ENCODE data around the gene EIF4G3.

The EIF4G3 gene

GRCh38 chr1:21022279-21023040, 154.2 kb downstream of the EIF4G3 start:
- Histone ChIP-seq H3K9ac (ENCODE audit: insufficient read length) (peak overlapping the region; percentile 56), H3K4me3 (peak overlapping the region; percentile 32)
- DNase-seq (ENCODE audit: low read depth, low spot score): peak; percentile 75

GRCh38 chr1:21021311-21021710, 155.4 kb downstream of the EIF4G3 start:
- no peak for DNase-seq (ENCODE audit: low read depth, low spot score)

More at GRCh38 chr1:21022279-21023040, 154.2 kb downstream of the EIF4G3 start:
- TF ChIP-seq EZH2 (IDR thresholded peaks at IDR 0.05): no peak
- TF ChIP-seq FOXP2 (optimal IDR thresholded peaks at IDR 0.05; ENCODE audit: control extremely low read depth, extremely low read length, insufficient read depth): no peak
- no peak for TF ChIP-seq POLR2AphosphoS5 (IDR thresholded peaks at IDR 0.05; ENCODE audit: borderline replicate concordance, low read depth, low read length)
- H3K36me3 ChIP-seq (ENCODE audit: insufficient read depth, low read length): 0 out of 2 replicates have a peak, but pooled peaks cover 1% of the 10 kb centered on the region
- H3K27ac ChIP-seq: peak overlapping the region; percentile 94
- no peaks in the 10 kb centered on the region for H3K9me3 ChIP-seq (ENCODE audit: low read depth, low read length)

GRCh38 chr1:21020151-21020550, 156.5 kb downstream of the EIF4G3 start:
- TF ChIP-seq EZH2 (IDR thresholded peaks at IDR 0.05) (no peak), POLR2AphosphoS5 (IDR thresholded peaks at IDR 0.05; ENCODE audit: borderline replicate concordance, low read depth, low read length) (no peak), FOXP2 (optimal IDR thresholded peaks at IDR 0.05; ENCODE audit: control extremely low read depth, extremely low read length, insufficient read depth) (no peak)
- Histone ChIP-seq H3K27ac (no peak overlapping the region), H3K9me3 (ENCODE audit: low read depth, low read length) (no peaks in the 10 kb centered on the region), H3K4me3 (no peak overlapping the region), H3K36me3 (ENCODE audit: insufficient read depth, low read length) (no peaks in the 10 kb centered on the region), H3K9ac (ENCODE audit: insufficient read length) (no peak overlapping the region)
- no peak for DNase-seq (ENCODE audit: low read depth, low spot score)

More at GRCh38 chr1:21021311-21021710, 155.4 kb downstream of the EIF4G3 start:
- TF ChIP-seq EZH2 (IDR thresholded peaks at IDR 0.05) (no peak), POLR2AphosphoS5 (IDR thresholded peaks at IDR 0.05; ENCODE audit: borderline replicate concordance, low read depth, low read length) (no peak), FOXP2 (optimal IDR thresholded peaks at IDR 0.05; ENCODE audit: control extremely low read depth, extremely low read length, insufficient read depth) (no peak)
- H3K27ac ChIP-seq: peak overlapping the region; percentile 94
- no peak overlapping the region for H3K9ac ChIP-seq (ENCODE audit: insufficient read length)
- H3K9me3 ChIP-seq (ENCODE audit: low read depth, low read length): no peaks in the 10 kb centered on the region
- H3K36me3 ChIP-seq (ENCODE audit: insufficient read depth, low read length): no peaks in the 10 kb centered on the region
- no peak overlapping the region for H3K4me3 ChIP-seq

GRCh38 chr1:21018673-21019072, 158.0 kb downstream of the EIF4G3 start:
- H3K9ac ChIP-seq (ENCODE audit: insufficient read length): no peak overlapping the region
- H3K9me3 ChIP-seq (ENCODE audit: low read depth, low read length): no peaks in the 10 kb centered on the region
- no peak for TF ChIP-seq EZH2 (IDR thresholded peaks at IDR 0.05)
- no peak for TF ChIP-seq POLR2AphosphoS5 (IDR thresholded peaks at IDR 0.05; ENCODE audit: borderline replicate concordance, low read depth, low read length)
- no peak for TF ChIP-seq FOXP2 (optimal IDR thresholded peaks at IDR 0.05; ENCODE audit: control extremely low read depth, extremely low read length, insufficient read depth)
- DNase-seq (ENCODE audit: low read depth, low spot score): no peak
- H3K36me3 ChIP-seq (ENCODE audit: insufficient read depth, low read length): no peaks in the 10 kb centered on the region
- H3K4me3 ChIP-seq: no peak overlapping the region
- H3K27ac ChIP-seq: peak overlapping the region; percentile 26; the same call in 1 of the 2 replicates

GRCh38 chr1:21013510-21013909, 163.2 kb downstream of the EIF4G3 start:
- no peak for TF ChIP-seq POLR2AphosphoS5 (IDR thresholded peaks at IDR 0.05; ENCODE audit: borderline replicate concordance, low read depth, low read length)
- no peak for TF ChIP-seq FOXP2 (optimal IDR thresholded peaks at IDR 0.05; ENCODE audit: control extremely low read depth, extremely low read length, insufficient read depth)
- no peak for TF ChIP-seq EZH2 (IDR thresholded peaks at IDR 0.05)
- no peaks in the 10 kb centered on the region for H3K36me3 ChIP-seq (ENCODE audit: insufficient read depth, low read length)
- peak overlapping the region; percentile 12 for H3K9ac ChIP-seq (ENCODE audit: insufficient read length)
- H3K27ac ChIP-seq: peak overlapping the region; percentile 99
- DNase-seq (ENCODE audit: low read depth, low spot score): no peak
- peak overlapping the region; percentile 84 for H3K4me3 ChIP-seq
- no peaks in the 10 kb centered on the region for H3K9me3 ChIP-seq (ENCODE audit: low read depth, low read length)

- no peak; the same call in 1 of the 2 replicates for TF ChIP-seq POLR2AphosphoS5 (IDR thresholded peaks at IDR 0.05; ENCODE audit: borderline replicate concordance, low read depth, low read length)
- TF ChIP-seq FOXP2 (optimal IDR thresholded peaks at IDR 0.05; ENCODE audit: control extremely low read depth, extremely low read length, insufficient read depth): no peak
- TF ChIP-seq EZH2 (IDR thresholded peaks at IDR 0.05): no peak
- Histone ChIP-seq H3K27ac (peak overlapping the region; percentile 99), H3K9me3 (ENCODE audit: low read depth, low read length) (no peaks in the 10 kb centered on the region), H3K36me3 (ENCODE audit: insufficient read depth, low read length) (no peaks in the 10 kb centered on the region), H3K4me3 (peak overlapping the region; percentile 84), H3K9ac (ENCODE audit: insufficient read length) (peak overlapping the region; percentile 85)
- DNase-seq (ENCODE audit: low read depth, low spot score): peak; percentile 92
Measured at GRCh38 chr1:21012937-21013336, 163.8 kb downstream of the EIF4G3 start.

- H3K9me3 ChIP-seq (ENCODE audit: low read depth, low read length): no peaks in the 10 kb centered on the region
- H3K27ac ChIP-seq: peak overlapping the region; percentile 22; the same call in 1 of the 2 replicates
- no peak for DNase-seq (ENCODE audit: low read depth, low spot score)
- no peaks in the 10 kb centered on the region; the same call in 1 of the 2 replicates for H3K36me3 ChIP-seq (ENCODE audit: insufficient read depth, low read length)
- no peak overlapping the region for H3K4me3 ChIP-seq
- TF ChIP-seq FOXP2 (optimal IDR thresholded peaks at IDR 0.05; ENCODE audit: control extremely low read depth, extremely low read length, insufficient read depth) (no peak), POLR2AphosphoS5 (IDR thresholded peaks at IDR 0.05; ENCODE audit: borderline replicate concordance, low read depth, low read length) (no peak), EZH2 (IDR thresholded peaks at IDR 0.05) (no peak)
- H3K9ac ChIP-seq (ENCODE audit: insufficient read length): no peak overlapping the region
Measured at GRCh38 chr1:21007876-21008275, 168.8 kb downstream of the EIF4G3 start.

- H3K27ac ChIP-seq: no peak overlapping the region
- no peak for DNase-seq (ENCODE audit: low read depth, low spot score)
- no peak overlapping the region for H3K4me3 ChIP-seq
- no peaks in the 10 kb centered on the region for H3K9me3 ChIP-seq (ENCODE audit: low read depth, low read length)
- no peak for TF ChIP-seq POLR2AphosphoS5 (IDR thresholded peaks at IDR 0.05; ENCODE audit: borderline replicate concordance, low read depth, low read length)
- TF ChIP-seq EZH2 (IDR thresholded peaks at IDR 0.05): no peak
- no peak for TF ChIP-seq FOXP2 (optimal IDR thresholded peaks at IDR 0.05; ENCODE audit: control extremely low read depth, extremely low read length, insufficient read depth)
- no peak overlapping the region for H3K9ac ChIP-seq (ENCODE audit: insufficient read length)
- H3K36me3 ChIP-seq (ENCODE audit: insufficient read depth, low read length): no peaks in the 10 kb centered on the region; the same call in 1 of the 2 replicates
Measured at GRCh38 chr1:21005466-21006239, 171.0 kb downstream of the EIF4G3 start.

Data from SK-N-MC (cell line).